Measurements from ENCODE around the gene IL36RN.

Gene IL36RN

DNA sequence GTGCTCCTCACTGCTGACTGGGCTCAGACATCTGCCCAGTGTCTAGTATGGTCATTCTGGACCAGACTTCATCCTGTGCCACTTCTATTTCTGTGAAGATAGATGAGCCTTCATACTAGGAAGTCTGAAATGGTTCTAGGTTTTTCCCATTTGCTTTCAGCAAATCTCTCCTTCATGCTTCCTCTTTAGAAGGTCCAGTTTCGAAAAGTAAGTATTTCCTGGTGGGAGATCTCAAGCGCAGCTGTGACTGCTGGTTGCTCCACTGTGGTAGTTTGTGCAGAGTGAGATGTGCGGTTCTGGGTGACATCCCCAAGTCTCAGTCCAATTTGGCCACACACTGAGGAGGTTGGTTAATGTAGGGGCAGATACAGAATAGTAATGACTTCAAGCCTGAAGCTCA is 20.7 kb upstream of the IL36RN start:
- H3K4me2 ChIP-seq (ENCODE audit: insufficient read depth, low read length): no peak overlapping the region
- H2AFZ ChIP-seq (ENCODE audit: low read depth, low read length): no peak overlapping the region
- no peaks in the 10 kb centered on the region for H3K9me3 ChIP-seq (ENCODE audit: insufficient read depth, low read length, severe bottlenecking)
- no peak overlapping the region for H3K9ac ChIP-seq (ENCODE audit: low read depth, low read length)
- DNase-seq: no peak
- no peaks in the 10 kb centered on the region for H3K36me3 ChIP-seq (ENCODE audit: insufficient read depth, low read length)
- no peak for ATAC-seq (ENCODE audit: insufficient read depth, low read depth)
- H3K4me3 ChIP-seq (ENCODE audit: low read depth in 1 of 2, low read length in 2 of 2): no peak overlapping the region
- peaks cover 10% of the 10 kb centered on the region for H3K27me3 ChIP-seq (ENCODE audit: insufficient read depth, low read length, poor library complexity)
- H3K79me2 ChIP-seq (ENCODE audit: insufficient read depth, low read length): no peaks in the 10 kb centered on the region
- no peak overlapping the region for H3K27ac ChIP-seq (ENCODE audit: low read length)
- TF ChIP-seq, protein P1, sequence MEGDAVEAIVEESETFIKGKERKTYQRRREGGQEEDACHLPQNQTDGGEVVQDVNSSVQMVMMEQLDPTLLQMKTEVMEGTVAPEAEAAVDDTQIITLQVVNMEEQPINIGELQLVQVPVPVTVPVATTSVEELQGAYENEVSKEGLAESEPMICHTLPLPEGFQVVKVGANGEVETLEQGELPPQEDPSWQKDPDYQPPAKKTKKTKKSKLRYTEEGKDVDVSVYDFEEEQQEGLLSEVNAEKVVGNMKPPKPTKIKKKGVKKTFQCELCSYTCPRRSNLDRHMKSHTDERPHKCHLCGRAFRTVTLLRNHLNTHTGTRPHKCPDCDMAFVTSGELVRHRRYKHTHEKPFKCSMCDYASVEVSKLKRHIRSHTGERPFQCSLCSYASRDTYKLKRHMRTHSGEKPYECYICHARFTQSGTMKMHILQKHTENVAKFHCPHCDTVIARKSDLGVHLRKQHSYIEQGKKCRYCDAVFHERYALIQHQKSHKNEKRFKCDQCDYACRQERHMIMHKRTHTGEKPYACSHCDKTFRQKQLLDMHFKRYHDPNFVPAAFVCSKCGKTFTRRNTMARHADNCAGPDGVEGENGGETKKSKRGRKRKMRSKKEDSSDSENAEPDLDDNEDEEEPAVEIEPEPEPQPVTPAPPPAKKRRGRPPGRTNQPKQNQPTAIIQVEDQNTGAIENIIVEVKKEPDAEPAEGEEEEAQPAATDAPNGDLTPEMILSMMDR (IDR thresholded peaks at IDR 0.05; ENCODE audit: borderline replicate concordance, extremely low read depth, low read length, poor library complexity, severe bottlenecking): no peak
- no peak for TF ChIP-seq EZH2 (IDR thresholded peaks at IDR 0.05; ENCODE audit: borderline replicate concordance, low read depth, low read length, severe bottlenecking)
- H4K20me1 ChIP-seq (ENCODE audit: insufficient read depth, low read length): no peaks in the 10 kb centered on the region
- H3K4me1 ChIP-seq (ENCODE audit: insufficient read depth, low read length): no peaks in the 10 kb centered on the region

DNA sequence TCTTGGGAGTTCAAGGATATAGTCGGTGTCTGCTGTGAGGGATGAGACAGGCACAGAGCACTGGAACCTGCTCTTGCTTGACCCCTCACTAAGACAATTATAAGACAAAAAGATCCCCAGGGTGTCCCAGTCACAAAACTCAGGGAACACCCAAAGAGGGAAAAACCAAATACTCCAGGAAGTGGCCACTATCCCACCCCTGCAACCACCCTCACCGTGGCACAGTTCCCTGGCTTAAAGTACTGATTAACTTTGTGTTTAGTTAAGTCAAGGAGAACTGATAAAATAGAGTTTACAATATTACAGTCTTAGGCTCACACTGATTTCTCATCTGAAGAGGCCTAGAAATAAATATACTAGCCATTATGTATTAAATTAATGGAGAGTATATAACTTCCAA is 19.8 kb upstream of the IL36RN start:
- Histone ChIP-seq H3K4me2 (ENCODE audit: insufficient read depth, low read length) (no peak overlapping the region), H4K20me1 (ENCODE audit: insufficient read depth, low read length) (no peaks in the 10 kb centered on the region), H3K36me3 (ENCODE audit: insufficient read depth, low read length) (no peaks in the 10 kb centered on the region), H3K79me2 (ENCODE audit: insufficient read depth, low read length) (no peaks in the 10 kb centered on the region), H3K27ac (ENCODE audit: low read length) (no peak overlapping the region), H3K9me3 (ENCODE audit: insufficient read depth, low read length, severe bottlenecking) (no peaks in the 10 kb centered on the region), H3K9ac (ENCODE audit: low read depth, low read length) (no peak overlapping the region), H3K4me1 (ENCODE audit: insufficient read depth, low read length) (no peaks in the 10 kb centered on the region), H3K4me3 (ENCODE audit: low read depth in 1 of 2, low read length in 2 of 2) (no peak overlapping the region), H3K27me3 (ENCODE audit: insufficient read depth, low read length, poor library complexity) (peaks cover 10% of the 10 kb centered on the region), H2AFZ (ENCODE audit: low read depth, low read length) (no peak overlapping the region)
- DNase-seq (no peak), ATAC-seq (ENCODE audit: insufficient read depth, low read depth) (no peak)
- TF ChIP-seq, protein P1 (IDR thresholded peaks at IDR 0.05; ENCODE audit: borderline replicate concordance, extremely low read depth, low read length, poor library complexity, severe bottlenecking): no peak
- TF ChIP-seq EZH2 (IDR thresholded peaks at IDR 0.05; ENCODE audit: borderline replicate concordance, low read depth, low read length, severe bottlenecking): no peak

DNA sequence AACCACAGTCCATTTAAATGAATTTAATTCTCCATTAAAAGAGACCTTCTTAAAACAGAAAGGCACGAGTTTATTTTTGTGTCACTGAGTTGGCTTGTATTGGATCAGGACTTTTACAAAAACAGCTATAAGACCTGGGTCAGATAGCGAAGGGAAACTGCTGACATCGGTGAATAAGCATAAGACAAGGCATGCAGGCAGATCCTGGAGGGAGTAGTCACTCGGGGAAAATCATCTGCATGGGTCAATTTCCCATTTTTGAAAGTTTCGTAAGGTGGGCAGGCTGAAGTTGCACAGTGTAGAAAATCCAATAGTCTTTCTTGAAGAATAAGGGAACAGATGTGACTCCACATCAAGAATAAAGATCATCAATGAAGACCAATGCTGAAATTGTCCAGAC is 19.3 kb upstream of the IL36RN start:
- no peak for DNase-seq
- Histone ChIP-seq H3K4me1 (ENCODE audit: insufficient read depth, low read length) (no peaks in the 10 kb centered on the region), H3K27ac (ENCODE audit: low read length) (no peak overlapping the region), H2AFZ (ENCODE audit: low read depth, low read length) (no peak overlapping the region), H3K27me3 (ENCODE audit: insufficient read depth, low read length, poor library complexity) (peaks cover 10% of the 10 kb centered on the region), H3K4me3 (ENCODE audit: low read depth in 1 of 2, low read length in 2 of 2) (no peak overlapping the region), H3K36me3 (ENCODE audit: insufficient read depth, low read length) (no peaks in the 10 kb centered on the region), H4K20me1 (ENCODE audit: insufficient read depth, low read length) (no peaks in the 10 kb centered on the region), H3K9me3 (ENCODE audit: insufficient read depth, low read length, severe bottlenecking) (no peaks in the 10 kb centered on the region), H3K79me2 (ENCODE audit: insufficient read depth, low read length) (no peaks in the 10 kb centered on the region), H3K4me2 (ENCODE audit: insufficient read depth, low read length) (no peak overlapping the region), H3K9ac (ENCODE audit: low read depth, low read length) (no peak overlapping the region)
- no peak for ATAC-seq (ENCODE audit: insufficient read depth, low read depth)
- TF ChIP-seq, protein P1 (IDR thresholded peaks at IDR 0.05; ENCODE audit: borderline replicate concordance, extremely low read depth, low read length, poor library complexity, severe bottlenecking): no peak
- TF ChIP-seq EZH2 (IDR thresholded peaks at IDR 0.05; ENCODE audit: borderline replicate concordance, low read depth, low read length, severe bottlenecking): no peak

DNA sequence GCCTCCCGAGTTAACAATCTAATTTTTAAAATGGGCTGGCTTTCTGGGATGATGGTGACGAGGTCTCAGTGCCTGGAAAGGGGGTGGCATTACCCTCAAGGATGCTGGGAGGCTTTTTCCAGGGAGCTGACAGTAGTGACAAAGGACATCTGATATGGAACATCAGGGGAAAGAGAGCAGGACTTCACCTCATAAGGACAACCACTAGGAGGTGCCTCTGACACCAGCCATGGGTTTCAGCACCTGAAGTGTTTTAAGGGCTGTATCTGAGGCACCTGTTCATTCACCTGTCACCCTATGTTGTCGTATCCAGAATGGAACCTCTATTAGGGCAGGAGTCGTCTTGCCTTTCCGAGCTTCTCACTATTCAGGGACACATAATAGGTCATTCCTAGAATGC is 17.1 kb upstream of the IL36RN start:
- Histone ChIP-seq H3K4me1 (ENCODE audit: insufficient read depth, low read length) (no peaks in the 10 kb centered on the region), H3K79me2 (ENCODE audit: insufficient read depth, low read length) (no peaks in the 10 kb centered on the region), H2AFZ (ENCODE audit: low read depth, low read length) (no peak overlapping the region), H4K20me1 (ENCODE audit: insufficient read depth, low read length) (no peaks in the 10 kb centered on the region), H3K9me3 (ENCODE audit: insufficient read depth, low read length, severe bottlenecking) (no peaks in the 10 kb centered on the region), H3K27me3 (ENCODE audit: insufficient read depth, low read length, poor library complexity) (peaks cover 9% of the 10 kb centered on the region), H3K27ac (ENCODE audit: low read length) (no peak overlapping the region), H3K9ac (ENCODE audit: low read depth, low read length) (no peak overlapping the region), H3K4me3 (ENCODE audit: low read depth in 1 of 2, low read length in 2 of 2) (no peak overlapping the region), H3K4me2 (ENCODE audit: insufficient read depth, low read length) (no peak overlapping the region), H3K36me3 (ENCODE audit: insufficient read depth, low read length) (no peaks in the 10 kb centered on the region)
- TF ChIP-seq, protein P1 (IDR thresholded peaks at IDR 0.05; ENCODE audit: borderline replicate concordance, extremely low read depth, low read length, poor library complexity, severe bottlenecking): no peak
- TF ChIP-seq EZH2 (IDR thresholded peaks at IDR 0.05; ENCODE audit: borderline replicate concordance, low read depth, low read length, severe bottlenecking): no peak
- DNase-seq: no peak
- no peak for ATAC-seq (ENCODE audit: insufficient read depth, low read depth)
